Measurements from ENCODE around the gene ARL6IP4. TPM values are rescaled to one million over a fixed set of nuclear protein-coding genes. Genes with fewer than 3 reads are reported as not detected.

Gene ARL6IP4
- total RNA-seq, 1 donor from 2014 or later = 289 TPM

DNA sequence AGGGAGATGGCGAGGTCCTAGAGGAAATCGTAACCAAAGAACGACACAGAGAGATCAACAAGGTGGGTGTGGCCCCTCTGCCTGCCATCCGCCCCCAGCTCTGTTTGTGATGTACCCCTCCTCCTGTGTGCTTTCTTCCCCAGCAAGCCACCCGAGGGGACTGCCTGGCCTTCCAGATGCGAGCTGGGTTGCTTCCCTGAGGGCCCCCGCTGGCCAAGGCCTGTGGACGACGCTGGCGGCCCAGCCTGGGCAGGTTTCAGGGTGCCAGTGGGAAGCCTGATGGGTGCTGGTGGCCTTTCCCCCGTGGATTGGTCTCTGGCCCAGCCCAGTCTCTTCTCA, 2.0 kb downstream of the ARL6IP4 start:
- Histone ChIP-seq H3K27me3 (ENCODE audit: control insufficient read depth, insufficient read depth, low read length) (no peaks in the 10 kb centered on the region), H3K4me3 (ENCODE audit: low read depth, low read length) (no peak overlapping the region), H3K36me3 (ENCODE audit: control insufficient read depth, insufficient read depth, low read length) (no peaks in the 10 kb centered on the region)
- TF ChIP-seq, protein P1, sequence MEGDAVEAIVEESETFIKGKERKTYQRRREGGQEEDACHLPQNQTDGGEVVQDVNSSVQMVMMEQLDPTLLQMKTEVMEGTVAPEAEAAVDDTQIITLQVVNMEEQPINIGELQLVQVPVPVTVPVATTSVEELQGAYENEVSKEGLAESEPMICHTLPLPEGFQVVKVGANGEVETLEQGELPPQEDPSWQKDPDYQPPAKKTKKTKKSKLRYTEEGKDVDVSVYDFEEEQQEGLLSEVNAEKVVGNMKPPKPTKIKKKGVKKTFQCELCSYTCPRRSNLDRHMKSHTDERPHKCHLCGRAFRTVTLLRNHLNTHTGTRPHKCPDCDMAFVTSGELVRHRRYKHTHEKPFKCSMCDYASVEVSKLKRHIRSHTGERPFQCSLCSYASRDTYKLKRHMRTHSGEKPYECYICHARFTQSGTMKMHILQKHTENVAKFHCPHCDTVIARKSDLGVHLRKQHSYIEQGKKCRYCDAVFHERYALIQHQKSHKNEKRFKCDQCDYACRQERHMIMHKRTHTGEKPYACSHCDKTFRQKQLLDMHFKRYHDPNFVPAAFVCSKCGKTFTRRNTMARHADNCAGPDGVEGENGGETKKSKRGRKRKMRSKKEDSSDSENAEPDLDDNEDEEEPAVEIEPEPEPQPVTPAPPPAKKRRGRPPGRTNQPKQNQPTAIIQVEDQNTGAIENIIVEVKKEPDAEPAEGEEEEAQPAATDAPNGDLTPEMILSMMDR (IDR thresholded peaks at IDR 0.05; ENCODE audit: insufficient read depth, low read length, poor library complexity, severe bottlenecking) = no peak
- no peak for DNase-seq (ENCODE audit: low read depth)

DNA sequence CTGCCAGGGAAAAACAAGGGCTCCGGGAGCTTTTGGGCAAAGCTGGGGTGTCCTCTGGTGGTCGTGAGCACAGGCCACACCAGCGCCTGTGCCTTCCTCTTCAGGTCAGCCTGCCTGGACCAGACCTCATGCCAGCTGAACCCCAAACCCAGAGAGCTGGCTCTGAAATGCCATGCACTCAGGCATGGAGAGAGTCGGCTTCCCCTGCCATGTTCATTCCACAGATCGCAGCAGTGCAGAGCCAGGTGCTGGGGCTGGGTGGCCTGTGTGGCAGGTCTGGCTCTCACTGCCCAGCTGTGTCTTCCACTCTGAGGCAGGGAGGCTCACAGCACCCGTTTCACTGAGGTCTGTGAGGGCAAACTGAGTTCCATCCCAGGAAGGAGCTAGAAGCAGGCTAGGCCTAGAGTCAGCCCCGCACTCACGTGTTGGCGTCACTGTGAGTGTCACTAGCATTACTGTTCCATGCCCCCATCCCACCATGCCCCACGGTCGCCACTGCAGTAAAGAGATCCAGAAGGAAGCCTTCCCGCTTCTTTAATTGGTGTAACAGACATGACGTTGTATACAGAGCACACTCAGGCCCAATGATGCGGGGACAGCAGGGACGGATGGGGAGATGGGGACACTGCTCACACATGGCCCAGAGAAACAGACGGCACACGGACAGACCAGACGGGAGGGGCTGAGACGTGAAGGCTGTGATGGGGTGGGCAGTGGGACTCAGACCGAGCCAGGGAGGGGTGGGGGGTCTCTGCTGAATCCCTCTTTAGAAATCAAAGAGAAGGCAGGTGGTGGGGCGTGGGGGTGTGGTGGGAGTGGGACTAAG, 2.7 kb downstream of the ARL6IP4 start:
- TF ChIP-seq, protein P1 (IDR thresholded peaks at IDR 0.05; ENCODE audit: insufficient read depth, low read length, poor library complexity, severe bottlenecking) = no peak
- no peak for DNase-seq (ENCODE audit: low read depth)
- H3K36me3 ChIP-seq (ENCODE audit: control insufficient read depth, insufficient read depth, low read length) = no peaks in the 10 kb centered on the region

DNA sequence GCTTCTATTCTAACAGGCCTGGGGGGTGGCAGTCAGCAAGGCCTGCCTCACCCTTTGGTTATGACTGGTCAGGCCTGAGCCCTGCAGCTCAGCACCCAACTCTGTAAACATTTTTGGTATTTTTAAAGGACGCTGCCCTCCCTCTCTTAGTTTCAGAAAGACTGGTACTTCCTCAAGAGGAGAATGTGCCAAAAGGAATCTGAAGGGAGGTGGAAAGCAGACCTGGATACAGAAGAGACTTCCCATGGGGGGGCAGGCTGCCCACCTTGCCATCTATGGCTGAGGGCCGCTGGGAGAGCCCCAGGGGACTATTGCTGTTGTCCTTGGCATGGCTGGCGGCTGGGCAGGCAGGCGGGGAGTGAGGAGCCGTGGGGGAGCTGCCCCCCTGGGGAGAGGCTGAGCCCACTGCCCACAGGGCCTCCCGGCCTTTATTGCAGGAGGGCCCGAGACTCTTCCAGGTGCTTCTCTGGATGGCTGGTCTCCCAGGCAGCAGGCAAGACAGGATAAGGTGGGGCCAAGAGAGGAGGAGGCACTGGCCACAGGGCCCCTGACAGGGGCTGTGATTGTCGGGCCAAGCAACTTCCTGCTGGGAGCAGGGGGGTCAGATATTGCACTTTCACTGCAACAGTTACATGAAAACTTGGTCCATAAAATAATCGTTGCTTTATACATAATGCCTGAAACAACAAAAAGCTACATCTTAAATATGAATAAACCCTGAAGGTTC, 3.5 kb downstream of the ARL6IP4 start:
- TF ChIP-seq, protein P1 (IDR thresholded peaks at IDR 0.05; ENCODE audit: insufficient read depth, low read length, poor library complexity, severe bottlenecking) = no peak
- no peak overlapping the region for H3K4me3 ChIP-seq (ENCODE audit: low read depth, low read length)
- no peak for DNase-seq (ENCODE audit: low read depth)
- H3K36me3 ChIP-seq (ENCODE audit: control insufficient read depth, insufficient read depth, low read length) = no peaks in the 10 kb centered on the region
- no peaks in the 10 kb centered on the region for H3K27me3 ChIP-seq (ENCODE audit: control insufficient read depth, insufficient read depth, low read length)

More for the DNA sequence above, 2.7 kb downstream of the ARL6IP4 start:
- no peak overlapping the region for H3K4me3 ChIP-seq (ENCODE audit: low read depth, low read length)
- H3K27me3 ChIP-seq (ENCODE audit: control insufficient read depth, insufficient read depth, low read length) = no peaks in the 10 kb centered on the region

DNA sequence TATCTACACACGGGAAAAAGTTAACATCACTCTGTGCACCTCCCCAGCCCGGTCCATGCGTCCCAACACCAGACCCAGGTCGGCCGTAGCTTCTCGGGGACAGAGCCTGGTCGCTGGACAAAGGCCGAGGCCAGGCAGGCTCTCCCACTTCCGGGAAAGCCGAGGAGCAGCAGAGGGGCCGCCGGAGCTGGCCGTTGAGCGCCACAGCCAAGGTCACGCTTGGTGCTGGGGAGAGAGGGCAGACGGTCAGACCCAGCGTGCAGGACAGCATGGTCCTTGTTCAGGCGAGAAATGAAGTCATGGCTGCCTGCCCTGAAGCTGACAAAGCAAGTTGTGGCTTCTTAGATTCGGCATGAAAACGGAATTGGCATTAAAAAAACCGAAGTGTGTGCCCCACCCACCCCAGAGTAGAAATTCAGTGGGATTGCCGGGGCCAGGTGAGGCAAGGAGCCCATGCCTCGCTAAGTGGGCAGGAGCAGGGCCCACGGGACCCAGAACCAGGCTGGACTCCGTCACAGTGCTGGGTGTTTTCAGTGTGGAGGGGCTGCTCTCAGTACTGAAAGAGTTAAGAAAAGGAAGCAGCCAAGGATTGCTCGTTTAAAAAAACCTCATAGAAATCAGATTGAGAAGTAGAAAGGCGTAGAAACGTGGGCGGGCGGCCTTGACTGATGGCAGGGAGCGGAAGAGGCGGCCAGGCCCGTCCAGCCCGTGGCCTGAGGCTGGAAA, 4.3 kb downstream of the ARL6IP4 start:
- DNase-seq (ENCODE audit: low read depth) = no peak
- TF ChIP-seq, protein P1 (IDR thresholded peaks at IDR 0.05; ENCODE audit: insufficient read depth, low read length, poor library complexity, severe bottlenecking) = no peak
- Histone ChIP-seq H3K36me3 (ENCODE audit: control insufficient read depth, insufficient read depth, low read length) (no peaks in the 10 kb centered on the region), H3K27me3 (ENCODE audit: control insufficient read depth, insufficient read depth, low read length) (no peaks in the 10 kb centered on the region), H3K4me3 (ENCODE audit: low read depth, low read length) (no peak overlapping the region)

DNA sequence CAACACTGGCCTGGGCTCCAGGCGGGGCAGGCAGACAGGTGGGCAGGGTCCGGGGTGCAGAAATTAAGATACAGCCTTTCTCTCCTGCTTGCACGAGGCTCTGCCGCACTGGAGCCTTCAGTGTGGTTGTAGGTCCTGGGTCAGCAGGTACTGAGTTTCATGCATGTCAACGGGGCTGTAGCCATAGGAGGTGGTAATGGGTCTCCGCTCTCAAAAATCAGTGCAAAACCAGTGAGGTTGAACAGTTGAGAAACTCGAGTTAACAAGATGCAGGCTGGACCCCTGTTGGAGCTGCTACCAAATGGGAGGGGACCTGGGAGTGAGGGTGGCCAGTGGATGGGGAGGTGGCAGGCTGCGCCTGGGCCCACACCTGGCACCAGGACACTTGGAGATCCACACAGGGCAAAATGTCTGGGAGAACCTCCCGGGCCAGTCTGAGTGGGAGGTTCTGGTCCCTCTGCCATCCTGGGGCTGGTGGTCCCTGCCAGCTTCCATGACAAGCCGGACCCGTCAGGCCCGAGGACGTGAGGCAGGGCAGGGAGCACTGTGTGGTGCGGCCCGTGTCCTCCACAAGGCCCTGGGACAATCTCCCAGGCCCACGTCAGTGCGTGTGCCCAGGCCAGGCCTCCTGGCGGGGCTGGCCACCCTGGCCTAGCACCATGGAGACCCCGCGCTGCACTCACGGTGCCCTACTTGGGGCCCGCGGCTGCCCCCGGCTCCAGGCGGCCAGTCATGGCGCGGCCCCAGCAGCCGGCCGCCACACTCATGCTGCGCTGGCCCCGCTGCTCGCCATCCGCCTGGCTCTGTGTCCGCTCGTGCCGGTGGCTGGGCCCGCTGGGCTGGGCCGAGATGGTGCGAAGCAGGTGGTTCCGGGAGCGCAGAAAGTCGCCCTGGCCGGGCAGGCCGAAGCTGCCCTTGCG, 5.1 kb downstream of the ARL6IP4 start:
- Histone ChIP-seq H3K27me3 (ENCODE audit: control insufficient read depth, insufficient read depth, low read length) (no peaks in the 10 kb centered on the region), H3K36me3 (ENCODE audit: control insufficient read depth, insufficient read depth, low read length) (no peaks in the 10 kb centered on the region), H3K4me3 (ENCODE audit: low read depth, low read length) (no peak overlapping the region)
- DNase-seq (ENCODE audit: low read depth) = no peak
- TF ChIP-seq, protein P1 (IDR thresholded peaks at IDR 0.05; ENCODE audit: insufficient read depth, low read length, poor library complexity, severe bottlenecking) = no peak
